ENCODE data around the gene MRPS31. TPM values are rescaled to one million over a fixed set of nuclear protein-coding genes. Genes with fewer than 3 reads are reported as not detected.

The MRPS31 gene
- total RNA-seq, 1 experiment from 2014 or later = 25.5 TPM

DNA sequence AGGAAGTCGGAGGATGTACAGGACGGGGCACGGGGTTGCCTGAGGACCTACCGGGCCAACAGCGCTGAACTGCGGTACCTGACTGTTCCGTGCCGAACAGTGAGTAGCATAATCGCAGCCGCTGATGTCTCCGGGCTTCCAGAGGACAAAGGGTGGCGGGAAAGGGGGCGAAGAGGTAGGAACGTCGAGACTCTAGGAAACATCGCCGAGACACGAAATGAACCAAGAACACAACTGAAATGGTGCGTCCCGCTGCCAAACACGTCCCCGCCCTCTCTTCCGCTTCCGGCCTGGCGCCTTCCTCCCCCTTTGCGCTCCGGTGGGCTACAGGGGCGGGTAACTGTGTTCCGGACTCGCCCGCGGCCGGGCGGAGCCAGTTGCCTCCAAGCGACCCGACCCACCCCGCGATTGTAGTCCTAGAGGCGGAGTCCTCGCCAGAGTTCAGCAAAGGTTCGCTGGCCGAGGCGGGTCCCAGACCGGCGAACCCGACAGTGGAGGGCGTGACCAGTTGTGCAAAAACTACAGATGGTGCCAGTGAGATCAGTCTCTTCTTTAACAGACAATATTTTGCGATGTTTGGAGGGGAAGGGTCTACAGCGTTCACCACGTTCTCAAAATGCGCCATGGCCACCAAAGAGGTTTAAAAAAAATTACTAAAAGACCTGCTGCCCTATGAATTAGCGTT lies at the start of gene MRPS31 (continued):
- peak; percentile 86; the same call in 1 of the 2 replicates for TF ChIP-seq FOXP1 (CRISPR knock-in tag; IDR thresholded peaks at IDR 0.05; ENCODE audit: borderline replicate concordance)
- peak; percentile 29; the same call in 1 of the 2 replicates for TF ChIP-seq ZNF416 (CRISPR knock-in tag; IDR thresholded peaks at IDR 0.05)
- TF ChIP-seq, protein P1, sequence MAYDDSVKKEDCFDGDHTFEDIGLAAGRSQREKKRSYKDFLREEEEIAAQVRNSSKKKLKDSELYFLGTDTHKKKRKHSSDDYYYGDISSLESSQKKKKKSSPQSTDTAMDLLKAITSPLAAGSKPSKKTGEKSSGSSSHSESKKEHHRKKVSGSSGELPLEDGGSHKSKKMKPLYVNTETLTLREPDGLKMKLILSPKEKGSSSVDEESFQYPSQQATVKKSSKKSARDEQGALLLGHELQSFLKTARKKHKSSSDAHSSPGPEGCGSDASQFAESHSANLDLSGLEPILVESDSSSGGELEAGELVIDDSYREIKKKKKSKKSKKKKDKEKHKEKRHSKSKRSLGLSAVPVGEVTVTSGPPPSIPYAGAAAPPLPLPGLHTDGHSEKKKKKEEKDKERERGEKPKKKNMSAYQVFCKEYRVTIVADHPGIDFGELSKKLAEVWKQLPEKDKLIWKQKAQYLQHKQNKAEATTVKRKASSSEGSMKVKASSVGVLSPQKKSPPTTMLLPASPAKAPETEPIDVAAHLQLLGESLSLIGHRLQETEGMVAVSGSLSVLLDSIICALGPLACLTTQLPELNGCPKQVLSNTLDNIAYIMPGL (CRISPR knock-in tag; IDR thresholded peaks at IDR 0.05) = peak; percentile 71; the same call in 1 of the 2 replicates
- TF ChIP-seq JUN (CRISPR knock-in tag; IDR thresholded peaks at IDR 0.05) = no peak
- TF ChIP-seq MYBL2 (CRISPR knock-in tag; IDR thresholded peaks at IDR 0.05) = peak; percentile 81; the same call in 1 of the 2 replicates
- peak; percentile 52; the same call in 1 of the 2 replicates for TF ChIP-seq CREM (CRISPR knock-in tag; IDR thresholded peaks at IDR 0.05)
- TF ChIP-seq, protein P2, sequence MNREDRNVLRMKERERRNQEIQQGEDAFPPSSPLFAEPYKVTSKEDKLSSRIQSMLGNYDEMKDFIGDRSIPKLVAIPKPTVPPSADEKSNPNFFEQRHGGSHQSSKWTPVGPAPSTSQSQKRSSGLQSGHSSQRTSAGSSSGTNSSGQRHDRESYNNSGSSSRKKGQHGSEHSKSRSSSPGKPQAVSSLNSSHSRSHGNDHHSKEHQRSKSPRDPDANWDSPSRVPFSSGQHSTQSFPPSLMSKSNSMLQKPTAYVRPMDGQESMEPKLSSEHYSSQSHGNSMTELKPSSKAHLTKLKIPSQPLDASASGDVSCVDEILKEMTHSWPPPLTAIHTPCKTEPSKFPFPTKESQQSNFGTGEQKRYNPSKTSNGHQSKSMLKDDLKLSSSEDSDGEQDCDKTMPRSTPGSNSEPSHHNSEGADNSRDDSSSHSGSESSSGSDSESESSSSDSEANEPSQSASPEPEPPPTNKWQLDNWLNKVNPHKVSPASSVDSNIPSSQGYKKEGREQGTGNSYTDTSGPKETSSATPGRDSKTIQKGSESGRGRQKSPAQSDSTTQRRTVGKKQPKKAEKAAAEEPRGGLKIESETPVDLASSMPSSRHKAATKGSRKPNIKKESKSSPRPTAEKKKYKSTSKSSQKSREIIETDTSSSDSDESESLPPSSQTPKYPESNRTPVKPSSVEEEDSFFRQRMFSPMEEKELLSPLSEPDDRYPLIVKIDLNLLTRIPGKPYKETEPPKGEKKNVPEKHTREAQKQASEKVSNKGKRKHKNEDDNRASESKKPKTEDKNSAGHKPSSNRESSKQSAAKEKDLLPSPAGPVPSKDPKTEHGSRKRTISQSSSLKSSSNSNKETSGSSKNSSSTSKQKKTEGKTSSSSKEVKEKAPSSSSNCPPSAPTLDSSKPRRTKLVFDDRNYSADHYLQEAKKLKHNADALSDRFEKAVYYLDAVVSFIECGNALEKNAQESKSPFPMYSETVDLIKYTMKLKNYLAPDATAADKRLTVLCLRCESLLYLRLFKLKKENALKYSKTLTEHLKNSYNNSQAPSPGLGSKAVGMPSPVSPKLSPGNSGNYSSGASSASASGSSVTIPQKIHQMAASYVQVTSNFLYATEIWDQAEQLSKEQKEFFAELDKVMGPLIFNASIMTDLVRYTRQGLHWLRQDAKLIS (CRISPR knock-in tag; IDR thresholded peaks at IDR 0.05; ENCODE audit: borderline replicate concordance) = peak; percentile 88; the same call in 1 of the 2 replicates
- TF ChIP-seq KAT7 (CRISPR knock-in tag; IDR thresholded peaks at IDR 0.05; ENCODE audit: borderline replicate concordance) = peak; percentile 81
- no peak for TF ChIP-seq ZNF219 (CRISPR knock-in tag; IDR thresholded peaks at IDR 0.05; ENCODE audit: borderline replicate concordance)
- no peak for TF ChIP-seq ZNF423 (CRISPR knock-in tag; IDR thresholded peaks at IDR 0.05)
- TF ChIP-seq, protein P3, sequence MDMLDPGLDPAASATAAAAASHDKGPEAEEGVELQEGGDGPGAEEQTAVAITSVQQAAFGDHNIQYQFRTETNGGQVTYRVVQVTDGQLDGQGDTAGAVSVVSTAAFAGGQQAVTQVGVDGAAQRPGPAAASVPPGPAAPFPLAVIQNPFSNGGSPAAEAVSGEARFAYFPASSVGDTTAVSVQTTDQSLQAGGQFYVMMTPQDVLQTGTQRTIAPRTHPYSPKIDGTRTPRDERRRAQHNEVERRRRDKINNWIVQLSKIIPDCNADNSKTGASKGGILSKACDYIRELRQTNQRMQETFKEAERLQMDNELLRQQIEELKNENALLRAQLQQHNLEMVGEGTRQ (CRISPR knock-in tag; IDR thresholded peaks at IDR 0.05) = peak; percentile 42; the same call in 1 of the 2 replicates
- TF ChIP-seq, protein P4, sequence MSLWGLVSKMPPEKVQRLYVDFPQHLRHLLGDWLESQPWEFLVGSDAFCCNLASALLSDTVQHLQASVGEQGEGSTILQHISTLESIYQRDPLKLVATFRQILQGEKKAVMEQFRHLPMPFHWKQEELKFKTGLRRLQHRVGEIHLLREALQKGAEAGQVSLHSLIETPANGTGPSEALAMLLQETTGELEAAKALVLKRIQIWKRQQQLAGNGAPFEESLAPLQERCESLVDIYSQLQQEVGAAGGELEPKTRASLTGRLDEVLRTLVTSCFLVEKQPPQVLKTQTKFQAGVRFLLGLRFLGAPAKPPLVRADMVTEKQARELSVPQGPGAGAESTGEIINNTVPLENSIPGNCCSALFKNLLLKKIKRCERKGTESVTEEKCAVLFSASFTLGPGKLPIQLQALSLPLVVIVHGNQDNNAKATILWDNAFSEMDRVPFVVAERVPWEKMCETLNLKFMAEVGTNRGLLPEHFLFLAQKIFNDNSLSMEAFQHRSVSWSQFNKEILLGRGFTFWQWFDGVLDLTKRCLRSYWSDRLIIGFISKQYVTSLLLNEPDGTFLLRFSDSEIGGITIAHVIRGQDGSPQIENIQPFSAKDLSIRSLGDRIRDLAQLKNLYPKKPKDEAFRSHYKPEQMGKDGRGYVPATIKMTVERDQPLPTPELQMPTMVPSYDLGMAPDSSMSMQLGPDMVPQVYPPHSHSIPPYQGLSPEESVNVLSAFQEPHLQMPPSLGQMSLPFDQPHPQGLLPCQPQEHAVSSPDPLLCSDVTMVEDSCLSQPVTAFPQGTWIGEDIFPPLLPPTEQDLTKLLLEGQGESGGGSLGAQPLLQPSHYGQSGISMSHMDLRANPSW (CRISPR knock-in tag; conservative IDR thresholded peaks at IDR 0.05; ENCODE audit: low read depth) = 0 out of 2 replicates have a peak, but pooled peaks have one; percentile 67
- peak; percentile 92; the same call in 1 of the 2 replicates for TF ChIP-seq ZBTB21 (CRISPR knock-in tag; IDR thresholded peaks at IDR 0.05; ENCODE audit: borderline replicate concordance)
- TF ChIP-seq SMAD3 (CRISPR knock-in tag; IDR thresholded peaks at IDR 0.05; ENCODE audit: borderline replicate concordance) = peak; percentile 66; the same call in 1 of the 2 replicates
- TF ChIP-seq, protein P5, sequence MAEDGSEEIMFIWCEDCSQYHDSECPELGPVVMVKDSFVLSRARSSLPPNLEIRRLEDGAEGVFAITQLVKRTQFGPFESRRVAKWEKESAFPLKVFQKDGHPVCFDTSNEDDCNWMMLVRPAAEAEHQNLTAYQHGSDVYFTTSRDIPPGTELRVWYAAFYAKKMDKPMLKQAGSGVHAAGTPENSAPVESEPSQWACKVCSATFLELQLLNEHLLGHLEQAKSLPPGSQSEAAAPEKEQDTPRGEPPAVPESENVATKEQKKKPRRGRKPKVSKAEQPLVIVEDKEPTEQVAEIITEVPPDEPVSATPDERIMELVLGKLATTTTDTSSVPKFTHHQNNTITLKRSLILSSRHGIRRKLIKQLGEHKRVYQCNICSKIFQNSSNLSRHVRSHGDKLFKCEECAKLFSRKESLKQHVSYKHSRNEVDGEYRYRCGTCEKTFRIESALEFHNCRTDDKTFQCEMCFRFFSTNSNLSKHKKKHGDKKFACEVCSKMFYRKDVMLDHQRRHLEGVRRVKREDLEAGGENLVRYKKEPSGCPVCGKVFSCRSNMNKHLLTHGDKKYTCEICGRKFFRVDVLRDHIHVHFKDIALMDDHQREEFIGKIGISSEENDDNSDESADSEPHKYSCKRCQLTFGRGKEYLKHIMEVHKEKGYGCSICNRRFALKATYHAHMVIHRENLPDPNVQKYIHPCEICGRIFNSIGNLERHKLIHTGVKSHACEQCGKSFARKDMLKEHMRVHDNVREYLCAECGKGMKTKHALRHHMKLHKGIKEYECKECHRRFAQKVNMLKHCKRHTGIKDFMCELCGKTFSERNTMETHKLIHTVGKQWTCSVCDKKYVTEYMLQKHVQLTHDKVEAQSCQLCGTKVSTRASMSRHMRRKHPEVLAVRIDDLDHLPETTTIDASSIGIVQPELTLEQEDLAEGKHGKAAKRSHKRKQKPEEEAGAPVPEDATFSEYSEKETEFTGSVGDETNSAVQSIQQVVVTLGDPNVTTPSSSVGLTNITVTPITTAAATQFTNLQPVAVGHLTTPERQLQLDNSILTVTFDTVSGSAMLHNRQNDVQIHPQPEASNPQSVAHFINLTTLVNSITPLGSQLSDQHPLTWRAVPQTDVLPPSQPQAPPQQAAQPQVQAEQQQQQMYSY (CRISPR knock-in tag; IDR thresholded peaks at IDR 0.05) = peak; percentile 57
- no peak for TF ChIP-seq EMX1 (CRISPR knock-in tag; IDR thresholded peaks at IDR 0.05)
- TF ChIP-seq, protein P6, sequence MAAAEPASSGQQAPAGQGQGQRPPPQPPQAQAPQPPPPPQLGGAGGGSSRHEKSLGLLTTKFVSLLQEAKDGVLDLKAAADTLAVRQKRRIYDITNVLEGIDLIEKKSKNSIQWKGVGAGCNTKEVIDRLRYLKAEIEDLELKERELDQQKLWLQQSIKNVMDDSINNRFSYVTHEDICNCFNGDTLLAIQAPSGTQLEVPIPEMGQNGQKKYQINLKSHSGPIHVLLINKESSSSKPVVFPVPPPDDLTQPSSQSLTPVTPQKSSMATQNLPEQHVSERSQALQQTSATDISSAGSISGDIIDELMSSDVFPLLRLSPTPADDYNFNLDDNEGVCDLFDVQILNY (CRISPR knock-in tag; IDR thresholded peaks at IDR 0.05) = peak; percentile 69; the same call in 1 of the 2 replicates
- no peak for TF ChIP-seq CREB1 (CRISPR knock-in tag; IDR thresholded peaks at IDR 0.05)
- TF ChIP-seq CBFB (CRISPR knock-in tag; IDR thresholded peaks at IDR 0.05; ENCODE audit: low read depth) = peak; percentile 92; the same call in 1 of the 2 replicates
- TF ChIP-seq ZNF232 (CRISPR knock-in tag; IDR thresholded peaks at IDR 0.05) = peak; percentile 93

All from WTC11 (cell line).